Measurements from ENCODE around the gene GJA10.

- no peak for TF ChIP-seq POLR2A (IDR thresholded peaks at IDR 0.05; ENCODE audit: low read length)
- TF ChIP-seq GATA1 (IDR thresholded peaks at IDR 0.05; ENCODE audit: low read depth, low read length) = no peak
Measured at GRCh38 chr6:89939144-89939543, 44.9 kb downstream of the GJA10 start.

Measured in erythroblast (primary cell).